Tibial artery (tissue), 4 donors: Measurements from ENCODE around the gene TP53BP1.

ENCODE experiments used
- DNase-seq, 2 donors: peaks; one replicate each; pipeline ENCODE4 v3.0.0-alpha.2; 2019
- H3K27ac ChIP-seq, 2 donors: fragments of 200-600 bp; sonication (generic) in 1 of 2; 1 replicate in 1 of 2; 2 replicates in 1 of 2; pipeline ENCODE4 v1.5.1; 2018 to 2019; ENCODE audit warnings: mild to moderate bottlenecking in 1 of 2
- H3K27me3 ChIP-seq, 2 donors: fragments of 200-600 bp; sonication (generic) in 1 of 2; one replicate each; pipeline versions ENCODE4 v1.5.1 to v1.6.0; 2016 to 2019
- H3K36me3 ChIP-seq, 3 donors: fragments of 200-600 bp; sonication (generic) in 2 of 3; one replicate each; pipeline ENCODE4 v1.5.1; 2016 to 2019; ENCODE audit warnings: mild to moderate bottlenecking in 2 of 3
- H3K4me1 ChIP-seq, 4 donors: fragments of 200-600 bp; sonication (generic) in 2 of 4; 1 replicate in 3 of 4; 2 replicates in 1 of 4; pipeline ENCODE4 v1.5.1; 2016 to 2019
- H3K4me3 ChIP-seq, 2 donors: fragments of 200-600 bp; sonication (generic) in 1 of 2; 1 replicate in 1 of 2; 2 replicates in 1 of 2; pipeline ENCODE4 v1.5.1; 2018 to 2019; ENCODE audit warnings: mild to moderate bottlenecking in 2 of 2
- H3K9me3 ChIP-seq, 3 donors: fragments of 200-600 bp; sonication (generic) in 1 of 3; one replicate each; pipeline ENCODE4 v1.5.1; 2016 to 2019
- intact Hi-C: fragments of 100-400 bp; cut with DNase I; formaldehyde crosslinking; loops from one replicate; pipeline ENCODE4 v1.15.0; 2023; ENCODE audit warnings: low total_unique reads
- TF ChIP-seq, protein P1 (sequence below), 2 experiments: fragments of 200-600 bp in 1 of 2; fragments of 450-650 bp in 1 of 2; IDR thresholded peaks; one replicate each; pipeline ENCODE4 v1.5.1; 2017 to 2019; ENCODE audit warnings: antibody characterized with exemption in 2 of 2, mild to moderate bottlenecking in 1 of 2, moderate library complexity in 1 of 2

TP53BP1 gene

DNA sequence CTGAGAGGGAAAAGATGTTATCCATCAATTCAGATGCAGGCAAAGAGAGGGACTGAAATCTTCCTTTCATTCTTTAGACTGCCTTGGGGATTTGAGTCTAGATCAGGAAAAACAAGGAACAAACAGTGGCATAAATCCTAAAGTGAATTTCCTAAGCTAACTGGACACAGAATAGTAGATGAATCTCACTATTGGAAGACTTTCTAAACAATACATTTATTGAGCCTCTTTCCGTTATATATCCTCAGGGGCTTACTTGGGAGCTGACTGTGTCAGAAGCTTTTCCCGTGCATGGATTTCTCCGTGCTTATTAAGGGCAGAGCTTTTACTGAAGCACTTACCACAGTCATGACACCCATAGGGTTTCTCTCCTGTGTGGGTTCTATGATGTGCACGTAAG is 132.1 kb downstream of the TP53BP1 start:
- Histone ChIP-seq H3K4me1 (no peaks in the 10 kb centered on the region), H3K9me3 (peaks cover 0 to 67% (median 23%) of the 10 kb centered on the region in 3 donors), H3K27ac (no peak overlapping the region), H3K27me3 (no peaks in the 10 kb centered on the region), H3K4me3 (no peak overlapping the region), H3K36me3 (peaks cover 80 to 89% (median 81%) of the 10 kb centered on the region in 3 donors)
- intact Hi-C loops, result no loop called here
- no peak for DNase-seq
- TF ChIP-seq, protein P1, sequence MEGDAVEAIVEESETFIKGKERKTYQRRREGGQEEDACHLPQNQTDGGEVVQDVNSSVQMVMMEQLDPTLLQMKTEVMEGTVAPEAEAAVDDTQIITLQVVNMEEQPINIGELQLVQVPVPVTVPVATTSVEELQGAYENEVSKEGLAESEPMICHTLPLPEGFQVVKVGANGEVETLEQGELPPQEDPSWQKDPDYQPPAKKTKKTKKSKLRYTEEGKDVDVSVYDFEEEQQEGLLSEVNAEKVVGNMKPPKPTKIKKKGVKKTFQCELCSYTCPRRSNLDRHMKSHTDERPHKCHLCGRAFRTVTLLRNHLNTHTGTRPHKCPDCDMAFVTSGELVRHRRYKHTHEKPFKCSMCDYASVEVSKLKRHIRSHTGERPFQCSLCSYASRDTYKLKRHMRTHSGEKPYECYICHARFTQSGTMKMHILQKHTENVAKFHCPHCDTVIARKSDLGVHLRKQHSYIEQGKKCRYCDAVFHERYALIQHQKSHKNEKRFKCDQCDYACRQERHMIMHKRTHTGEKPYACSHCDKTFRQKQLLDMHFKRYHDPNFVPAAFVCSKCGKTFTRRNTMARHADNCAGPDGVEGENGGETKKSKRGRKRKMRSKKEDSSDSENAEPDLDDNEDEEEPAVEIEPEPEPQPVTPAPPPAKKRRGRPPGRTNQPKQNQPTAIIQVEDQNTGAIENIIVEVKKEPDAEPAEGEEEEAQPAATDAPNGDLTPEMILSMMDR (IDR thresholded peaks at IDR 0.05), result no peak
